ENCODE data around the gene UBE2L5.

The UBE2L5 gene

DNA sequence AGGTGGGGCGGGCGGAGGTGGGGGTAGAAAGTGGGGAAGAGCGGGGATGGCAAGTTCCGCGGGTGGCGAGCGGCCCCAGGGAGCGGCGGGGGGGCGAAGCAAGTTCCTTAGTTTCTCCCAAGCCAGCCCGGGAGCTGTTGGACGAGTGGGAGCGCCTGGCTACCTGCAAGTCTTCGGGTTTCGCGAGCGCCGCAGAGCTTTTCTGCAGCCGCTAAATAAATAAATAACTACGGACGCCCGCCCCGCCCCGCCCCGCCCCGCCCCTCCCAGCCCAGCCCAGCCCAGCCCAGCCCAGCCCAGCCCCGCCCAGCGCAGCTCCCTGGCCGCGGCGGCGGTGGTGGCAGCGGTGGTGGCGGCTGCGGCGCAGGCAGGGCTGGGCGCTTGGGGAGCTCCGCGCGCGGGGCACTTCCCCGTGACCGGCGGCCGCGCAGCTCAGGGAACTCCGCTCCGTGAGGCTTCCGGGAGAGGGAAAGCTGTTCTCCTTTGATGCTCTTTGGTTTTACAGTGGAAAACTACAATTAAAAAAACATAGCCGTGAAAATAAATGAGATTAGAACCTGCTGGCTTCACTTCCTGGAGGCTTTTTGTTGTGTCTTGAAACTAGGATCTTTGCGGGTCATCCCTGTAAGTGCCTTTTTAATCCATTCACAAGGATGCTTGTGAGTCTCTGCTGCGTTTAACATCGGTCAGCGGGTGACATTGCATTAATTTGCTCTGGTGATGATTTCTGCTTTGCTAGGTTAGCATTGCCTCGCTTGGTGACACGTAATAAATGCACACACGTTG lies at the start of gene UBE2L5:
TSS of gene UBE2L5 (plus strand) at position 440 of the 786 bp plus-strand sequence. CDS start 5,498 bp downstream, outside the sequence.
- DNase-seq: peak; percentile 79

DNA sequence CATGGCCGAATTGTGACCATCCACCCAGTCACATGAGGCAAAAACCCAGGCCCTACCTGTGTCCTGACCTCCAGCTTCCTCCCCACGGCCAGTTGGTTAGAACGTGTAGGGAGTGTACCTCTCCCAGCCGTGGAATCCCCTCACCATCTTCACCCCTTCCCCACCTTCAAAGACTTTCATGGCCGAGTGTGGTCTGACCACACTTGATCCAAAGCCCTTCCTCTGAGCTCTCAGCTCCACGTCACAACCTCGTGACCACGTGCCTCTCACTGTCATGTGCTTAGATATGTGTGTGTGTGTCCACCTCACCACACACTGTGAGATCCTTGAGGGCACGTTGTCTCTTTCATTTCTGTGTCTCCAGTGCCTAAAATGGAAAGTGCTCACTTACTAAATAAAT lies 48.6 kb upstream of the UBE2L5 start:
- peak; percentile 49 for DNase-seq
- no peak for ATAC-seq

More for the DNA sequence above, at the start of gene UBE2L5:
- ATAC-seq: peak; percentile 91

DNA sequence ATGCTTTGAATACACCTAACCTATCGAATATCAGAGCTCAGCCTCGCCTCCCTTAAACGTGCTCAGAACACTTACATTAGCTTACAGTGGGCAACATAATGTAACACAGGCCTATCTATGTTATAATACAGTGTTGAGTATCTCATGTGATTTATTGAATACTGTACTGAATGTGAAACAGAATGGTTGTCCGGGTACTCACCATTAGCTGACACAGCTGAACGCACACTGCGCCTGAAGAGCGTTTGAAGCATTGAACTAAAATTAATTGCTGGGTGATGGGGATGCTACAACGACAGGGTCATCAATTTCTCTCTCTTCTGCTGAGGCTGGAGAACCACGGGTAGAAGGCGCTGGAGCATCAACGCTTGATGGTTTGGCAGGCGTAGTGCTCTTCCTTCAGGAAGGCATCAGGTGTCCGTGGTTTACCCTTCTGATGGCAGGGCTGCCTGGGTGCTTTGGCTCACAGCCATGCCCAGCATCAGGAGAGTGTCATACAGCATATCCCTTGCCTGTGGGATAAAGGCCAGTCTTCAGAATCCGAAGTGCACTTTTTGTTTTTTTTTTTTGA lies 46.9 kb upstream of the UBE2L5 start:
- ATAC-seq: no peak
- DNase-seq: no peak

DNA sequence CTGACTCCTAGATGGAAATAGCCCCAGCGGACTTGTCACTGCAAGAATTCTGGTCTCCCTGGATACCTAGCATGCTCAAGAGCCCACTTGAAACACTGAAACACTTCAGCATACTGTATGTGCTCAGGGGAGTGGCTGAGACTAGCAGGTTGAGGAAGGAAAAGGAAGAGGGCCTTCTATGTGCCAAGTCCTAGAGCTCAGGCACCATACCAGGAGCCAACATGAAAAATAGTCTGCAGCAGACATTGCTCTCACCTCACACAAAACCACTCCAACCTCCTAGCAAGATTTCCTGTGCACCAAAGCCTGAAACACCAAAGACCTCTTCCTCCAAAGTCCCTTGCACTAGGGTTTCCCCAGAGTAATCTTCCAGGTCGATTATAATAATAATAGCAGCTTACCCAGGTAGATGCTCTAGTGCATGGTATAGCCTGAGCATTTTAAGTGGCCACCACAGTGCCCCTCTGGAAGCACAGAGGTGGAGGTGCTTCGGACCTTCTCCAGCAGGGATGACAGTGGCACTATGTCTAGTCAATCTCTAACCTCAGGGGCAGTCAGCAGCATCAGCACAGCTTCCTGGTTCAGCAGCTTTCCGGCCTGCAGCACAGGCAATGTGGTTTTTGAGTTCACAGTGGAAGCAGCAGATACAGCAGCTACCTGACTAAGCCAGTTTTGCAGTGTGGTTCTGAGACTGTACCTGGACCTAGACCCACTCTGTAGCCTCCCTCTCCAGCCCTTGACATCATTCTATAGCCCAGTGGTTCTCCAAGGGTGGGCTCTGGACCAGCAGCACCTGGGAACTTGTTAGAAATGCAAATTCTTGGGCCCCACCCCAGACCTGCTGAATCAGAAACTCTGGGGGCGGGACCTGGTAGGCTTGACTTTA lies 45.6 kb upstream of the UBE2L5 start:
- peak; percentile 58 for DNase-seq
- peak; percentile 81 for ATAC-seq

DNA sequence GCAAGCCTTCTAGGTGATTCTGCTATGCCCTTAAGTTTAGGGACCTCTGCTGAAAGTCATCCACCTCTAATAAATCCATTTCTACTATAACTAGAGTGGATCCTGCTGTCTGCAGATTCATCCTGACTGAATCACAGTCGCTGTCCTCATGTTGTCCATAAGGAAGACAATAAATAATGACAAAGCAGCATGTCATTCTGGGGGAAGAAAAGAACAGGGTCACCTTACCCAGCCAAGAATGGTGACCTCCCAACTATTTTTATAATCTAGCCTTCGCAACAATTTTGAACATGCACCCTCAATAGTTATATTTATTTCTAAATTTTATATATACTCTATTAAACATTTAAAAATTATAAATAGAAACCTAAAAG lies 45.0 kb upstream of the UBE2L5 start:
- no peak for DNase-seq
- no peak for ATAC-seq

DNA sequence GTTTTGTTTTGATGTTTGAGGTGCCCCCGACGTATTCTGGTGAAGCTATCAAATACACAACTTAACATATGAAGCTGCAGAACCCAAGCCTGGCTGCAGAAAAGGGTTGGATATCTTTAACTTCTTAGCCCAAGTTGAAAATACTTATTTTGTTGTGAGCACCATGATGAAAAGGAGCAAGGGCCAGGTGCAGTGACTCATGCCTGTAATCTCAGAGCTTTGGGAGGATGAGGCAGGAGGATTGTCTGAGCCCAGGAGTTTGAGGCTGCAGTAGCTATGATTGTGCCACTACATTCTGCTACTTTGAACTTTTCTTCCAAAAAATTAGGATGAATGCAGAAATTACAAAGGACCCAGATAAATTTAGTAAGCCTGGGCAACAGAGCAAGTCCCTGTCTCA lies 44.1 kb upstream of the UBE2L5 start:
- DNase-seq (no peak), ATAC-seq (no peak)

DNA sequence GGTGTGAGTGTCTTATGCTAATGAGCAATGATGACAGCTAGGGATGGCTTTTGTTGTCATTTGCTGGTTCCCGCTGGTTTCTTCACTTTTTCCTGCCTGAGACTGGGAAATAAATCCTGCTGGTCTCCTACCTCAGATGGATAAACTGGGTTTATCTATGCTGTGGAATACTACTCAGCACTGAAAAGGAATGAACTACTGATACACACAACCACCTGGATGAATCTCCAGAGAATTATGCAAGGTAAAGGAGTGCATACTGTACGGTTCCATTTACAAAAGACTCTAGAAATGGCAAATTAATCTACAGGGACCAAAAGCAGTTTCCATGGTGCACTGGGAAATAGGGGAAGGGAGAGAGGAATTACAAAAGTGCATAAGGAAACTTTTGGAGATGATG lies 41.2 kb upstream of the UBE2L5 start:
- DNase-seq: no peak
- no peak for ATAC-seq

DNA sequence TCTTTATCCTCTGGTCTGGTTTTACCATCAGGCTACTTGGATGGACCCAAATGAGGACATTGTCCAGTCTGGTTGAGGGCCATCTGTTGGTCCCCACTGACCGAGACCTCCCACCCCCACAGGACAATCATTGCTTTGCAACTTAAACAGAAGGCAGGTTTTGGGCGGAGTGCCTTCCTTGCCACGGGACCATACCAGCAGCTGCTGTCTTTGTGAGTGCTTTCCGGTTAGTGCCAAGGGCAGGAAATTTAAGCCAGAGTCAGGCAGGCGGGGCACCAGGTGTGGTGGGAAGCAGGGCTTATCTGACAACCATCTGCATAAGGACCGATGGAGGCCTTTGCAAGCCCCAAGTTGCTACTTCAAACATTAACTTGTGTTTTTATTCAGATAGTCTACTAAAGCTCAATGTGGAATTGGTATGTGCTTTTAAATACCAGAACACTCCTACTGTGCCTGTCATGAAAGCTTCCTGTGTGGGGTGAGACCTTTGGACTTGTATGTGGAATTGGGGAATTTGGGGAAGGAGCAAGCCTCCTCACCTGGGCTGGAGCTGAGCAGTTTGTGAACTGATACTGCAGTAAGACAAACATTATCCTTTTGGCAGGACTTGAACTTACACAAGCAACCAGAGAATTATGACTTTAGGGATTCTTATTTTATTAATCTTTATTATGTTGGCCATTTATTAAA lies 39.3 kb upstream of the UBE2L5 start:
- DNase-seq: no peak
- ATAC-seq: no peak

DNA sequence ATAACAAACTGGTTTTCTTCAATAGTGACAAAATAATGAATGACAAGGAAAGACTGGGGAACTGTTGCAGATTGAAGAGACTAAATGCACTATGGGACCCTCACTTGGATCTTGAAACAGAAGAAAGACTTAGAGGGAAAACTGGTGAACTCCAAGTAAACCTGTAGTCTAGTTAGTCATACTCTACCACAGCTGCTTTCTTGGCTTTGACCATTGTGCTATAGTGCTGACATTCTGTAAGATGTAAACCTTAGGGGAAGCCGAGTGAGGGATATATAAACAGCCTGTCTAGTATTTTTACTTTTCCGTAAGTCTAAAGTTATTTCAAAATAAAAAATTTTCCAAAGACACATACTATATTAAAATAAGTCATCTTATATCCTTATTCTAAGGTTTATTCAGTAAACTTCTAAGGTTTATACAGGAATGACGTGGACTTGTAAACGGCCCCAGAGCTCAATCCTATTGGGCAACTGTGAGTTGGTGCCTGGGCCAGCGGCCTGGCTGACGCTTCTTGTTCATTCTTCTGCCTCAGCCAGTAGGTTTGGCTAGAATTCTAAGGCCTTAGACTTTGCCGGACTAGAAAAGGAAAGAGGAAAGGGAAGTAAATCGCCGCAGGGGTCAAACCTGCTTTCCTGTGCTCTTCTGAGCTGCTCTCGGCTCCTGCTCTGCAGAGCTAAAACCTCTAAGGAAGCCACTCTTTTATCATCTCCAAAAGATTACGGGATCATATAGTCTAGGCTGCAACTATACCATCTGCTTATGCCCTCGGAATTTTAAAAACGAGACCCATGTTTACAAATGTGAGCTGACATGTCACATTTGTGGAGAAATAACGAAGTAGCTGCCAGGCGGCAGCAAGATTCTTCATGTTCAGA lies 33.6 kb upstream of the UBE2L5 start:
- DNase-seq (no peak), ATAC-seq (peak; percentile 34)

DNA sequence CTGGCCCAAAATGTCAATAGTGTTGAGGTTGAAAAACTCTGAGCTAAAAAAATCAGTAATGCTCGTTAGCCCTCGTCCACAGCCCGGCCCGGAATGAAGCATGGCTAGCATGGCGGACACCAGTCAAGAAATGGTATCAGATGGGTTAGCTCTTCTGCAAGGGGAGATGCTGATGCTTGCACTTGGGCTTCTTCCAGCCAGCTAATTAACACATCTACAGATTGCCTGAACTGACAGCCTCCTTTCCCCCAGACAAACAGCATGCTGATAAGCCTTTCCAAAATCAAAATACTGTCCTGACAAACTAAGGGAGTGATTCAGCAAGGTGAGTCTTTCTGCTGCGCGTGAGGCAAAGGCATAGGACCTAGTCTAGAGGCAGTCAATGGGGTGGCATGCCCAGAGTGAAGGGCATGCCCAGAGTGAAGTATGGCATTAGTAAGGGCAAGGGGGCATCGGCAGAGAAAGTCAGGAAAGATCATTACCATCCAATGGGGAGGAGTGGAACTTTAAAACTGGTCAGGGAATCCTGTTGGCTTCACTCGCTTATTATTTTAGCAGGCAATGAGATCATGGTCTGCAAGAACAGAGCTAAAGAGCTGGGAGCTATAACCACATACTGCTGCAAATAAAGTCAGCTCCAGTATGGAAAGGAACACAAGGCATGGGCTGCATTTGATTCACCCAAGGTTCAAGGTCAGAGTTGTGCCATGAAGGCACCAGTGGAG lies 30.2 kb upstream of the UBE2L5 start:
- DNase-seq: no peak
- ATAC-seq: no peak

DNA sequence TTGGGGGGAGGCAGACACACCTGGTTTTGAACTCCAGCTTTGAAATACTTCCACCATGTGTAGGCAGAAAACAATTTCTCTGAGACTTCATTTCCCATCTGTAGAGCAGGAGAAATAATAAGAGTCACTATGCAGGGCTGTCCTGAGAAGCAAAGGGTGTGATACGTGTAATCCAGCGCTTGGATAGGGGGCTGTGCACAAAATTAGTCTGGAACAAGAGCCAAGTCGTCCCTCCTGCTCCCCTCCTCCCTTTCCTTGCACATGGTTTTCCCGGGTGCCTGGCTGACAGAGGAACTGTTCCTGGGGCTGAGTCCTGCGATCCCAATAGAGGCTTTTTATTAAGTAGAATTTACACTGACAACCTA lies 29.6 kb upstream of the UBE2L5 start:
- no peak for ATAC-seq

DNA sequence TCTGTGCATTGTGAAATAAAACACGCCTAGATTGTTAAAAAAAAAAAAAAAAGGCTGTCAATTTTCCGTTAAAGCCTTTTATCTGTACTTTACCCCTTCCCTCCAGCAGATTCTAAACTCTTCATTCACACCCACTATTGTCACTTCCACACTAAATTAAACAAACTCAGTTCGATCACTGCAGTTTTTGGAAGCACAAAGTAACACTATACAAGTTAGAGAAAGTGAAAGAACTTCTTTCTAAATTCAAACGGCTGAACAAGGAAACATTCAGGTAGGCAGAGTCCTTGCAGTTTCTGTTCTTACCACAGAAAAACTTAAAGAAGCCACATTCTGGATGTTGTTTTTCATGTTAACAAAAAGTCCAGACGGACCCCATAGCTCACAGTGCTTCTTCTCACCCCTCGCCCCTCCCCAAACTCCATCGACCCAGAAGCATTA lies 27.5 kb upstream of the UBE2L5 start:
- peak; percentile 58 for ATAC-seq
- no peak for DNase-seq

More for the DNA sequence above, 29.6 kb upstream of the UBE2L5 start:
- no peak for DNase-seq

DNA sequence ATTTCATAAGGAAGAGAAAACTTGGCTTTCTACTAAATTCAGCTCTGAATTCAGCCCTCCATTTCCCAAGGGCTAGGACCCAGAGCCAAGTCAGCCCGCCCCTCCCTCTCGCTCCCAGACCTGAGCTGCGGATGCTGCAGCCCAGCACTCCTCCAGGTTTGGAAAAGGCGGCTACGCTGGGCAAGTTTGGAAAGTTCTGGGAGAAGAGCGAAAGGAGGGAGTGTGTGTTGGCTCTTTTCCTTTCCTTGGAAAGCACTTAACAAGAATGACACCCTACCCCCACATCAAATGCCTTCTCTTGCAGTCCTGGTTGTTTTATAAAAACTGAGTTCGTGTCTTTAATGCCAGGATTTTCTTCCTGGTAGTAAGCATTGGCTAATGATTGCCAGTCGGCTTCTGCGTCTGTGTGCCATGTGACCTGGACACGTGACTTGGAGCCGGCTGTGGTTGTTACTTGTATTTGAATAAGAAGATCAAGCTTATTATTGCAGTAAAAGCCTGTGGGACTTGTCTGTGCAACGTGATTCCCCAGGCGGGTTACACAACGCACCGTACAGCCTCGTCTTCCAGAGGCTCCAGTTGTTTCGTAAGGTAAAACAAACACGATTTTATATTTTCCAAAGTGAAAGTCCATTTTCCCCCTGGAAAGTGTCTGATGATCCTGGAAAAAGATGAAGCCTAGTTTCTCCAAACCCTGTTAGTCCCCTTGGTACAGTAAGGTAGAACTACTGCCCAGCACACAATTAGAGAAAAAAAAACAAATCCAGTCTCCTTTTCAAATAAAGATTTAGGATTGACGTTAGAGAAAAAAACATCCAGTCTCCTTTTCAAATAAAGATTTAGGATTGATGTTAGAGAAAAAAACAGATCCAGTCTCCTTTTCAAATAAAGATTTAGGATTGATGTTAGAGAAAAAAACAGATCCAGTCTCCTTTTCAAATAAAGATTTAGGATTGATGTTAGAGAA lies 26.8 kb upstream of the UBE2L5 start:
- ATAC-seq (peak; percentile 60), DNase-seq (peak; percentile 65)

DNA sequence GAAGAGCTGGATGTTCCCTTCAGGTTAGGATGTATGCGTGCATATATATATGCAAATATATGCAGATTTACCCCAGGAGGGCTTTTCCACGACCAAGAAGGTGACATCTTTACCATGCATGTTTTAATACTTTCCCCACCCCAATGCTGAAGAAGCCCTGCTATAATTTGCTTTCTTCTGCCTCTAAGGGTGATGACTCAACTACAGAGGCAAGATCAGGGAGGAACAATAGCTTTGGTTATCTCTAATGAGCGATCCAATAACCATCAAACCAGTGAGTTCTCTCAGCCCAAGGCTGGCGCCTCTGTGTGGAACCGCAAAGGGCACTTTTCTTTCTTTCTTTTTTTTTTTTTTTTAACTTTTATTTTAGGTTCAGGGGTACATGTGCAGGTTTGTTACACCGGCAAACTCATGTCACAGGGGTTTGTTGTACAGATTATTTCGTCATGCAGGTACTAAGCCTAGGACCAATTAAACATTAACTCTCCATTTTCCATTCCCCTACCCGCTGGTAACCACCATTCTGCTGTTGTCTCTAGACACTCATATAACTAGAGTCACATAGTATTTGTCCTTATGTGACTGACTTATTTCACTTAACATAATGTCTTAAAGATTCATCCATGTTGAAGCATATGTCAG lies 25.7 kb upstream of the UBE2L5 start:
- DNase-seq (no peak), ATAC-seq (peak; percentile 66)

DNA sequence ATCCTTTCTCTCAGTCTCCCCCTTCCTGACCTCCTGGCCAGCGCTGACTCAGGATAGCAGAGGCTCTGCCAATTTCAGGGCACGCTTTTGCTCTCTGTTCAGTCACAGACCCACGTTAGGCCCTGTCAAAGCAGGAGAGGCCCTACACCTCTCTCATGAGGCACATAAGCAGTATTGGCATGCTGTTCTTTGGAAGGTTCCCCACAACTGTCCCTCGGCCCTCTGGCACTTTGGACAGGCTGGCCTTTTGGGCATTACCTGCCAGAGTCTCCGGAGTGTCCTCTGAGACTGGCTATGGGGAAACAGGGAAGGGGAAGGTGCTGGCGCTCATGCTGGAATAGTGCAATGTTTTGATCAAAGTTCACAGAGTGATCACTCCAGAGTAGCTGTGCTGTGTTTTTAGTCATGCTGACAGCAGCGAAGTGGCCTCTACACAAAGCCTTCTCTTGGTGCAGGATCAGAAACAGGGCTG lies 23.7 kb upstream of the UBE2L5 start:
- ATAC-seq (no peak), DNase-seq (no peak)

DNA sequence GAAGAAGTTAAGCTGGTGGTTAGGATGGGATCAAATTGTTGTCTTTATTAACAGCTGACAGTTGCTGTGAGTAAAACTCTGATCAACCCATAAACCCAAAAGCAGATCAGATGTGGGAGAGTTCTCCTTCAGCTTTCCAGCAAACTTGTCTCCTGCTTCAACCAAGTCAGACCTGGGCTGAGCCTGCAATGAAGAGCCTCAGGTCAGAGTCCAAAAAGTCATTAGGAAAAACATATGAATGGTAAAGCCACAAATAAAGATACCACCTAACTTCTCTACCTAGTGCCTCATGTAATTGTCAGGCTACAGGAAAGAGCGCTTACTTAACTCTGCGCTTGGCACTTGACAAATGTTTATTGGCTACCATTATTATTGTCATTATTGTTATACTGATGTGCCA lies 21.9 kb upstream of the UBE2L5 start:
- ATAC-seq: no peak

DNA sequence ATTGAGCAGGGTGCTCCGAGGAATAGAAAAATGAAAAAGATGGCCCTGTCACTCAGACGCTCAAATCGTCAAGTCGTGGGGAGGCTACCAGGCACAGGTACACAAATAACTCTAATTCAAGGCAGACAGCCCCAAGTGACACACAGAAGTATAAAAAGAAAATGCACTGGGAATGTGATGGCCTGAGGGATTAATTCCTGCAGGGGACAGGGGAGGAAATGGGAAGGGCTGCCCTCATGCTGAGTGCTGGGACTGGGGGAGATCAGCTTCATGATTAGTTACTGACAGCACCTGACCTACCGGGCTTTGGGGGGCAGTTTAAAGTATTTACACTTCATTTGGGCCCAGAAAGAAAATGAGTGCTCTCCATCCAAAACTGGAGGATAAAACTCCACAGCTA lies 20.9 kb upstream of the UBE2L5 start:
- ATAC-seq (no peak), DNase-seq (no peak)

More for the DNA sequence above, 21.9 kb upstream of the UBE2L5 start:
- no peak for DNase-seq

DNA sequence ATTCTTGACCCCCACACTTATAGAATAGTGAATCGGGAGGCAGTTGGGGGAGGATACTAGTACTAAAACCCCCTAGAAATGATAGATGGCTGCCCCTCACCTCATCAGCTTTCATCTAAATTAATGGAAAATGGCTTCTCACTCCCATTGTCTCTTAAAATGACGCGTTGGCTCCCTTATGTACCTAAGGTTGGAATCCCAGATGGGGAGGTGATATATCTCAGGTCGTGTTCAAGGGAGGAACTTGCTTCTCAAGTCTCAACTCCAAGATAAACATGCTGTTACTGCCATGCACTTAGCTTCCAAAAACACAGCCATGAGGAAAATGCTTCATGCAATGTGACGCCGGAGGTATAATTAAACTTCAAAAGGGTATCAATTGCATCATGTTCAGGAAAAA lies 18.8 kb upstream of the UBE2L5 start:
- DNase-seq (no peak), ATAC-seq (no peak)

DNA sequence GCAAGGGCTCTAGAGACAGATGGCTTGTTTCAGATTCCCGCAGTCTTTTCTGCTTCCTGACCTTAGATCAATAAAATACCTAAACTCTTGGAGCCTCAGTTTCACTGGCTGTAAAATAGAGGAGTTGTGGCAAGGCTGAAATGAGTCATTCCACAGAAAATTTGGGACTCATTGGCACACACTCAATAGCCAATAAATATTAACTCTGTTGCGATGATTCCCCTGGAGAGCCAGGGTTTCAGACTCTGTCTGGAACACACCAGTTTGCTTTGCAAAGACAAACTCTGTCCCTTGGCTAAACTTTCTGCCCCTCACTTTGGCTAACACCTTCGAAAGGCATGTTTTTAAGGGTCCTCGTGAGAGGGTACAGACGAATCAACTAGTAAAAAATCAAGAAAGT lies 18.1 kb upstream of the UBE2L5 start:
- DNase-seq (no peak), ATAC-seq (no peak)

All from stimulated activated naive CD8-positive, alpha-beta T cell treated with anti-CD3 and anti-CD28 coated beads, Interleukin-15, Interleukin-2, amounts not matched to agents 100 U/mL and 50 U/mL, for 24 hours (primary cell).